Measurements from ENCODE around the gene SLC51A.
"Not testable (repeated sequence)": the region's sequence is repeated elsewhere in the genome, so short reads cannot be mapped to it uniquely, and the experiment has no call there.

Gene SLC51A

GRCh38 chr3:196244166-196244565, 27.8 kb downstream of the SLC51A start:
- not testable (repeated sequence) for DNase-seq

GRCh38 chr3:196246612-196247308, 30.4 kb downstream of the SLC51A start:
- no peak for DNase-seq

GRCh38 chr3:196251918-196252317, 35.6 kb downstream of the SLC51A start:
- DNase-seq, result no peak

GRCh38 chr3:196254376-196255283, 38.3 kb downstream of the SLC51A start:
- no peak for DNase-seq

- no peak for DNase-seq
Observed at GRCh38 chr3:196255776-196256175, 39.4 kb downstream of the SLC51A start.

GRCh38 chr3:196260784-196261183, 44.5 kb downstream of the SLC51A start:
- no peak for DNase-seq

GRCh38 chr3:196263819-196264218, 47.5 kb downstream of the SLC51A start:
- DNase-seq, result no peak

GRCh38 chr3:196268284-196269163, 52.2 kb downstream of the SLC51A start:
- no peak for DNase-seq

- no peak for DNase-seq
Observed at GRCh38 chr3:196270499-196270898, 54.2 kb downstream of the SLC51A start.

GRCh38 chr3:196272826-196273225, 56.5 kb downstream of the SLC51A start:
- DNase-seq, result no peak

- DNase-seq, result no peak
Observed at GRCh38 chr3:196273655-196274054, 57.3 kb downstream of the SLC51A start.

- DNase-seq, result peak; percentile 49
Observed at GRCh38 chr3:196274585-196274984, 58.3 kb downstream of the SLC51A start.

- DNase-seq, result no peak
Observed at GRCh38 chr3:196275126-196275525, 58.8 kb downstream of the SLC51A start.

GRCh38 chr3:196280689-196281440, 64.5 kb downstream of the SLC51A start:
- DNase-seq, result no peak

GRCh38 chr3:196281962-196282361, 65.6 kb downstream of the SLC51A start:
- no peak for DNase-seq

Data from effector CD4-positive, alpha-beta T cell (primary cell).